ENCODE data around the gene TEX29. TPM values are rescaled to one million over a fixed set of nuclear protein-coding genes. Genes with fewer than 3 reads are reported as not detected.

The TEX29 gene
- total and polyA plus RNA-seq, 4 donors = 0.96 to 5.5 (median 1.7) TPM

DNA sequence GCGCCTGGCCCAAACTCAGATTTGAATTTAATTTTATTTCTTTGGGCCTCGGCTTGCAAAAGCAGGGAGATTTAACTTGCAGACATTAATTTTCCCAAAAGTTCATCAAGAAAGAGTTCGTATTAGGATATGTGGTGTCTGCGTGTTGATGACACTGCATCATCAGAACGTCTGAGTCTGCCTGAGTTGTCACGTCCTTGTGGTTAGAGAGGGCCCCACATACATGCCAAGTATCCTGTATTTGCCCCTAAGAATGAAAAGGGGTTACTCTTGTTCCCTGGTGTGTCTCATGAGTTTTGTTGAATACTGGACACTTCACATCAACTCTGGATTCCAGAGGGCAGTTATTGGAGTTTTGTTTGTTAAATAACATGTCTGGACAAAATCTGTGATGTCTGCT lies 5.6 kb upstream of the TEX29 start:
- DNase-seq (no peak), ATAC-seq (ENCODE audit: low FRiP score) (no peak)
- Histone ChIP-seq H3K27me3 (ENCODE audit: control insufficient read depth in 1 of 2, insufficient read depth in 2 of 2, low read length in 1 of 2) (no peaks in the 10 kb centered on the region), H3K9me3 (ENCODE audit: control insufficient read depth, low read length) (no peaks in the 10 kb centered on the region), H3K27ac (ENCODE audit: low read depth in 1 of 2, low read length in 2 of 2) (no peak overlapping the region), H3K4me1 (ENCODE audit: control insufficient read depth in 1 of 2, insufficient read depth in 2 of 2, low read length in 2 of 2) (no peaks in the 10 kb centered on the region), H3K4me3 (ENCODE audit: low read length in 2 of 2) (no peak overlapping the region), H3K36me3 (ENCODE audit: control insufficient read depth in 1 of 2, insufficient read depth in 2 of 2, low read length in 1 of 2) (peaks cover 0 to 1% of the 10 kb centered on the region in 2 donors)
- WGBS, 2 donors = 79 to 85% methylated on average over 6 of the region's 6 CpGs
- intact Hi-C loops (cut with DNase I) = no loop called here

DNA sequence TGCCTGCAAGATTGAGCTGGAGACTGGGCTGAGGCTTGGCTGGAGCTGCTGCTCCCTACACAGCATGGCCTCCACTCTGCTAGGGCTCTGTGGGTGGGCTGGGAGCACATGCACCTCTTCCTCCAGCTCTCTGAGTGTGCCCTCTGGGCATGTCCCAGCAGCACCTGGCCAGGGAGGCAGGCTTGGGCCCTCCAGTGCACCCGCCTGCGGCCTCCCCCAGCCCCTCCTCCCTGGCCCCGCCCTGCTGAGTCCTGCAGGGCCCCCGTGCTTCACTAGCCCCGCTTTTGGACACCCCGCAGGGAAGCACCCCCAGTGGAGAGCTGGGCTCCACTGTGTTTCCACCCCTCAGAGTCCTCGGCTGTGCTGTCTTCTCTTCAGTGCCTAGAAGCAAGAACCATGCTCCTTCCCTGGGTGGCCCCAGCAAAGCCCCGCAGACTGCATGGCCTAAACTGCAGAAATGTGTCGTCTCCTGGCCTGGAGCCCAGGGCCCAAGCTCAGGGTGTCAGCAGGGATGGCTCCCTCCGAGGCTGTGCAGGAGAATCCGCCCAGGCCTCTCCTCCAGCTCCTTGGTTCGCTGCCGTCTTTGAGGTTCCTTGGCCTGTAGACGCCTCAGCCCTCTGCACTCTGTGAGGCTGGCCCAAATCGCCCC lies 5.0 kb upstream of the TEX29 start:
- no peak for DNase-seq
- H3K4me1 ChIP-seq (ENCODE audit: control insufficient read depth in 1 of 2, insufficient read depth in 2 of 2, low read length in 2 of 2) = no peaks in the 10 kb centered on the region
- 71 to 77% methylated on average over 15 of the region's 15 CpGs for WGBS, 2 donors
- ATAC-seq (ENCODE audit: low FRiP score) = peak; percentile 16
- intact Hi-C loops (cut with DNase I) = no loop called here
- peak overlapping the region in 1 of 2 donors; percentile 8 for H3K27ac ChIP-seq (ENCODE audit: low read depth in 1 of 2, low read length in 2 of 2)
- H3K4me3 ChIP-seq (ENCODE audit: low read length in 2 of 2) = no peak overlapping the region
- H3K9me3 ChIP-seq (ENCODE audit: control insufficient read depth, low read length) = no peaks in the 10 kb centered on the region
- H3K36me3 ChIP-seq (ENCODE audit: control insufficient read depth in 1 of 2, insufficient read depth in 2 of 2, low read length in 1 of 2) = peaks cover 0 to 1% of the 10 kb centered on the region in 2 donors
- H3K27me3 ChIP-seq (ENCODE audit: control insufficient read depth in 1 of 2, insufficient read depth in 2 of 2, low read length in 1 of 2) = no peaks in the 10 kb centered on the region

DNA sequence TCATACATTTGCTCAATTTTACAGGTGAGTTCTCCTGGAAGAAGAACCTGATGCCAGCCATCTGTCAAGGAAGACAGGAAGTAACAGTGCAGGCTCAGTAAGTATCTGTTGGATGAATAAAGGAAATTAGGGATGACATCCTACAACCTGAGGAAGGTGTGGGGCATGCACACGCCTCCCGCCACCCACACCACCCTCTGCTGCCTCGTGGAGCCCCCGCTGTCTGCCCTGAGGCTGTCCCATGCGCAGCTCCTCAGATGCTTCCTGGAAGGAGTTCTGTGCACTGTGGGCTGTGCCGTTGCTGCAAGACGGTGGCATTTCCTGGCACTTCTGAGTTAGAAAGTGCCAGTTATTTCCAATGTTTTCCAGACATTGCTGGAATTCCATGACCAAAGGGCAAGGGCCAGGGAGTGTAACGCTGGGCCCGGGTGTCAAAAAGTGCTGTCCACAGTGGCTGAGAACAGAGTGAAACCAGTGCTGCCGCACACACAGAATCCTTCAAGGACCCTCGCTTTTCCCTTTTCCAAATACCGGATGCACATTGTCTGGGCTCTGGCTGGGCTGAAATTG lies 4.2 kb upstream of the TEX29 start:
- Histone ChIP-seq H3K4me1 (ENCODE audit: control insufficient read depth in 1 of 2, insufficient read depth in 2 of 2, low read length in 2 of 2) (no peaks in the 10 kb centered on the region), H3K9me3 (ENCODE audit: control insufficient read depth, low read length) (no peaks in the 10 kb centered on the region), H3K27ac (ENCODE audit: low read depth in 1 of 2, low read length in 2 of 2) (peak overlapping the region in 1 of 2 donors; percentile 4), H3K36me3 (ENCODE audit: control insufficient read depth in 1 of 2, insufficient read depth in 2 of 2, low read length in 1 of 2) (peaks cover 0 to 1% of the 10 kb centered on the region in 2 donors), H3K27me3 (ENCODE audit: control insufficient read depth in 1 of 2, insufficient read depth in 2 of 2, low read length in 1 of 2) (no peaks in the 10 kb centered on the region), H3K4me3 (ENCODE audit: low read length in 2 of 2) (no peak overlapping the region)
- DNase-seq (no peak), ATAC-seq (ENCODE audit: low FRiP score) (no peak)
- WGBS, 2 donors = 27 to 40% methylated on average over 12 of the region's 12 CpGs
- intact Hi-C loops (cut with DNase I) = no loop called here

DNA sequence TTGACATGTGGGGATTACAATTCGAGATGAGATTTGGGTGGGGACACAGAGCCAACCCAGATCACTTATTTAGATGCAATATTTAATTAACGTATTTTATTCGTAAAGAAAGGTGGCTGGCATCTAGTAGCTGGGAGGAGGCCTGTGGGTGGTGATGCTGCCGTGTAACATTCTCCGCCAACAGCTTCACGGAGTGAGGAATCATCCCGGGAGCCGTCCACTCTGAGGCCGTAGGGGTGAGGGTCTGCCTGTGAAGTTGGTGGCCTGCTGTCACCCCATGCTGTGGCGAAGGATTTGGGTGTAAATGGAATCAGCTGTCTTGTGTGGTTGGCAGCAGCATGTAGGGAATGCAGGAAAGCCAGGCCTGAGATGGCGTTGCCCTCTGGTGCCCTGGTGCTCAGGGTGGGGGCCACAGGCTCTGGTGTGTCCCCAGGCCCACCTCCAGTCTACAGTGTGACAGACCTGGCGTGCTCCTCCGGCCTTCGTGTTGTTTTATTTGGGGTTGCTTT lies 3.3 kb upstream of the TEX29 start:
- H3K27ac ChIP-seq (ENCODE audit: low read depth in 1 of 2, low read length in 2 of 2) = no peak overlapping the region
- DNase-seq = no peak
- H3K4me1 ChIP-seq (ENCODE audit: control insufficient read depth in 1 of 2, insufficient read depth in 2 of 2, low read length in 2 of 2) = no peaks in the 10 kb centered on the region
- WGBS, 2 donors = 93% methylated on average over 14 of the region's 14 CpGs
- H3K9me3 ChIP-seq (ENCODE audit: control insufficient read depth, low read length) = no peaks in the 10 kb centered on the region
- H3K27me3 ChIP-seq (ENCODE audit: control insufficient read depth in 1 of 2, insufficient read depth in 2 of 2, low read length in 1 of 2) = no peaks in the 10 kb centered on the region
- peaks cover 0 to 1% of the 10 kb centered on the region in 2 donors for H3K36me3 ChIP-seq (ENCODE audit: control insufficient read depth in 1 of 2, insufficient read depth in 2 of 2, low read length in 1 of 2)
- H3K4me3 ChIP-seq (ENCODE audit: low read length in 2 of 2) = no peak overlapping the region
- intact Hi-C loops (cut with DNase I) = no loop called here
- ATAC-seq (ENCODE audit: low FRiP score) = no peak

DNA sequence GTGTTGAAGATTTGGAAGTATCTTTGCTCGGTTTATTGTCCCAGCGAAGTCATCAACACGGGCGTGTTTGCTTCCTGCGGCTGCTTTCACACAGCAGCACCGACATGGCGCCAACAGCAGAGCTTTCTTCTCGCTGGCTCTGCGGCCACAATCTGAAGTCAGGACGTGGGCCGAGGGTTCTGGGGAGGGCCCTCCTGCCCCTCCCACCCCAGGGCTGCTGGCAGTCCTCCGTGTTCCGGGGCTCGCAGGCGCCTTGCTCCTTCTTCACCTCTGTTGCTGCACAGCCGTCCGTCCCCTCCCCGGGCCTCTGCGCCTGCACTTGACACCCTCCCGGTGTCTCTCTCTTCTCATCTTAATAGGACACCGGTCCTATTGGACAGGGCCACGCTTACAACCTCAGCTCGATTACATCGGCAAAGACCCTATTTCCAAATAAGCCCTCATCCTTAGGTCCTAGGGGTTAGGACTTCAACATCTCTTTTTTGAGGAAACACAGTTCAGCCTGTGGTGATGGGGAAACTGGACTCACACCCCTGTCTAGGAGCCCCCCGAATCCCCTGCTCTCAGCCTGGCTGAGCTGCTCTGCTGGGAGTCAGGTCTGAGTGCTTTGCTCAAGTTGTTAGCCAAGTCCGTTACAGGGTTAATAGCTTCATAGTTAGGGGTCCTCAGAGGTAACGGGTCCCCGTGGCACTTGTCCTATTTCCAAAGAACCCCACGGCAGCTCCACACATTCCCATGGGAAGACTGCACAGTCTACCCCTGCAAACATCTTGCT lies 2.7 kb upstream of the TEX29 start:
- H3K27me3 ChIP-seq (ENCODE audit: control insufficient read depth in 1 of 2, insufficient read depth in 2 of 2, low read length in 1 of 2) = no peaks in the 10 kb centered on the region
- no peak overlapping the region for H3K4me3 ChIP-seq (ENCODE audit: low read length in 2 of 2)
- DNase-seq = no peak
- intact Hi-C loops (cut with DNase I) = no loop called here
- H3K4me1 ChIP-seq (ENCODE audit: control insufficient read depth in 1 of 2, insufficient read depth in 2 of 2, low read length in 2 of 2) = no peaks in the 10 kb centered on the region
- H3K9me3 ChIP-seq (ENCODE audit: control insufficient read depth, low read length) = no peaks in the 10 kb centered on the region
- no peaks in the 10 kb centered on the region for H3K36me3 ChIP-seq (ENCODE audit: control insufficient read depth in 1 of 2, insufficient read depth in 2 of 2, low read length in 1 of 2)
- no peak for ATAC-seq (ENCODE audit: low FRiP score)
- WGBS, 2 donors = 82 to 87% methylated on average over 28 to 29 of the region's 29 CpGs
- H3K27ac ChIP-seq (ENCODE audit: low read depth in 1 of 2, low read length in 2 of 2) = no peak overlapping the region

DNA sequence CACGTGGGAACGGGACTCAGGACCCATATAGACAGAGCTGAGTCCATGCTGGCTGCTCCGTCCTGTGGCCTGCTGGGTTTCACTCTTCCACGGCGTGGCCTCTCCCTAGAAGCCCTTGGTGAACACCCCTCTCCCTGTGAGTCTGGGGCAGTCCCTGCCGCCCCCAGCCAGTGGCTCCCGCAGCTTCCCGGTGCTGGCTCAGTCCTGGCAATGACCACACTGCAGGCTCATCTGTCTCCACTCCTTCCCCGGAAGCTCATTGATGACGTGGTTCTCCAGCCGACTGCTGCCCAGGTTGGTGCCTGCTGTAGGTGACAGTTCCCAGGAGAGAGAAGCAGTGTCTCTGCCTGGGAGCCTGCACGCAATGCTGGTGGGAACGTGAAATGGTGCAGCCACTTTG lies 2.1 kb upstream of the TEX29 start:
- Histone ChIP-seq H3K27ac (ENCODE audit: low read depth in 1 of 2, low read length in 2 of 2) (no peak overlapping the region), H3K4me1 (ENCODE audit: control insufficient read depth in 1 of 2, insufficient read depth in 2 of 2, low read length in 2 of 2) (no peaks in the 10 kb centered on the region), H3K36me3 (ENCODE audit: control insufficient read depth in 1 of 2, insufficient read depth in 2 of 2, low read length in 1 of 2) (no peaks in the 10 kb centered on the region), H3K4me3 (ENCODE audit: low read length in 2 of 2) (no peak overlapping the region), H3K9me3 (ENCODE audit: control insufficient read depth, low read length) (no peaks in the 10 kb centered on the region), H3K27me3 (ENCODE audit: control insufficient read depth in 1 of 2, insufficient read depth in 2 of 2, low read length in 1 of 2) (no peaks in the 10 kb centered on the region)
- DNase-seq (no peak), ATAC-seq (ENCODE audit: low FRiP score) (no peak)
- 67 to 80% methylated on average over 13 of the region's 13 CpGs for WGBS, 2 donors
- intact Hi-C loops (cut with DNase I) = no loop called here

DNA sequence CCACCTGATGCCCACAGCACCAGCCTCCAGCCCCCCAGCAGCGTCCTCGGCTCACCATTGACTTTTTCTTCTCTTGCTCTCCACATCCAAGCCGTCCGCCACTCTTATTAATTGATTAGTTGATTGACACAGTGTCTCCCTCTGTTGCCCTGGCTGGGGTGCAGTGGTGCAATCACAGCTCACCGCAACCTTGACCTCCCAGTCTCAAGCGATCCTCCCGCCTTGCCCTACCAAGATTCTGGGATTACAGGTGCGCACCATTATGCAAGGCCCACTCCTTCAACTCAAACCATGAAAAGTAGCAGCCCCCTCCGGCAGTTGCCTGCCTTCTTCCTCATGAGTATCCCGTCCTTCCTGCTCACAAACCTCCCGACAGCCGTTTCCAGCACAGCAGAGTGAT lies 921 bp upstream of the TEX29 start:
- WGBS, 2 donors = 93 to 95% methylated on average over 12 of the region's 12 CpGs
- H3K4me1 ChIP-seq (ENCODE audit: control insufficient read depth in 1 of 2, insufficient read depth in 2 of 2, low read length in 2 of 2) = no peaks in the 10 kb centered on the region
- H3K4me3 ChIP-seq (ENCODE audit: low read length in 2 of 2) = no peak overlapping the region
- no peak for ATAC-seq (ENCODE audit: low FRiP score)
- no peaks in the 10 kb centered on the region for H3K36me3 ChIP-seq (ENCODE audit: control insufficient read depth in 1 of 2, insufficient read depth in 2 of 2, low read length in 1 of 2)
- H3K27ac ChIP-seq (ENCODE audit: low read depth in 1 of 2, low read length in 2 of 2) = no peak overlapping the region
- intact Hi-C loops (cut with DNase I) = no loop called here
- no peaks in the 10 kb centered on the region for H3K27me3 ChIP-seq (ENCODE audit: control insufficient read depth in 1 of 2, insufficient read depth in 2 of 2, low read length in 1 of 2)
- H3K9me3 ChIP-seq (ENCODE audit: control insufficient read depth, low read length) = no peaks in the 10 kb centered on the region
- no peak for DNase-seq

DNA sequence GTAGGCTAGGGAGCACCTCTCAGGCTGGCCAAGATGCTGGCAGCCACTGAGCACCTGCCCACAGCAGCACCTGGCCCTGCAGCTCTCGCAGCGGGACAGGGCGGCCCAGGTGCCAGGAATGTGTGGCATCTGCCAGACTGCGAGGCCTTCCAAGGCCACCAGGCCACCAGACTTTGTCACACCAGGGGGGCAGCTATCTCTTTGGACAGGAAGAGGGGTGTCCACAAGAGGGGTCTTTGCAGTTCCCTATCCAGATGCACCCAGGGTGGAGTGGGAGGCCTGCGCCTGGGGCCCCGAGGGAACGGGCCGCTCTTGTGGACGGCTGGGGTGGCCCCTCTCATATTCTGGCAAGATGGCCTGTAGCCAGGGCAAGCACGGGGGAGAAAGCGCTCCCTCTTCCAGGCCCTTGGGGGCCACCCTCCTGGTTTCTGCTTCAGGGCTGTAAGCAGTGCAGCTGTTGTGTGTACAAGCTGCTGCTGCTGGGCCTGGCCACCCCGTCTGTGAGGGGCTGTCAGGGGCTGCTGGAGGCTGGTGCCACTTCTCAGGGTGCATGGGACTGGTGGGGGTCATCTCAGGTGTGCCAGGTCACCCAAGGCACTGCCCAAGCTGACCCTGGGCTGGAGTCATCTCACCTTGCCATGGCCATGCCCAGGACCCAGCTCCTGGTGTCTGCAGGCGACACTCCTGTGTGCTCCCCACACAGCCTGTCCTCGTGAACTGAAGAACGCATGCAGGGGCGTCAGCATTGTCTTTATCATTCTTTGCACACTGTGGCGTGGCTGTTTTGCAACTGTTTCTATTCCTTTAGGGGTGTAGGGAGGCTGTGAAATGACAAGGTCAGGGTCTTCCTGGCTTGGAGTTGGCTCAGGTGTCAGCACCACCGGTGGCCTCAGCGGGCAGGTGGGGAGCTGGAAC lies 1.8 kb downstream of the TEX29 start:
- peak in 1 of 2 donors; percentile 46 for DNase-seq
- H3K9me3 ChIP-seq (ENCODE audit: control insufficient read depth, low read length) = no peaks in the 10 kb centered on the region
- no peaks in the 10 kb centered on the region for H3K27me3 ChIP-seq (ENCODE audit: control insufficient read depth in 1 of 2, insufficient read depth in 2 of 2, low read length in 1 of 2)
- no peak for ATAC-seq (ENCODE audit: low FRiP score)
- no peaks in the 10 kb centered on the region for H3K36me3 ChIP-seq (ENCODE audit: control insufficient read depth in 1 of 2, insufficient read depth in 2 of 2, low read length in 1 of 2)
- H3K4me3 ChIP-seq (ENCODE audit: low read length in 2 of 2) = no peak overlapping the region
- no peak overlapping the region for H3K27ac ChIP-seq (ENCODE audit: low read depth in 1 of 2, low read length in 2 of 2)
- WGBS, 2 donors = 92 to 93% methylated on average over 19 of the region's 19 CpGs
- intact Hi-C loops (cut with DNase I) = no loop called here
- H3K4me1 ChIP-seq (ENCODE audit: control insufficient read depth in 1 of 2, insufficient read depth in 2 of 2, low read length in 2 of 2) = no peaks in the 10 kb centered on the region

All from aorta (tissue), 5 donors.